Measurements from ENCODE around the gene ITGB3BP.

GRCh38 chr1:63448731-63449246 lies 74.2 kb downstream of the ITGB3BP start:
- TF ChIP-seq POLR2A (IDR thresholded peaks at IDR 0.05), result no peak
- TF ChIP-seq CTCF (IDR thresholded peaks at IDR 0.05 in 8 of 11, conservative IDR thresholded peaks at IDR 0.05 in 3 of 11), result no peak
- no peak for TF ChIP-seq POLR2AphosphoS5 (IDR thresholded peaks at IDR 0.05)

Measured in spleen (tissue), 7 donors.